D721Med (cell line): ENCODE data around the gene CHST11.

Experiments
- DNase-seq: peaks from one replicate; pipeline ENCODE4 v3.0.0; 2011; ENCODE audit warnings: low spot score; ENCODE audit not compliant: insufficient read length
- FAIRE-seq: peaks from 2 replicates; lab custom pipeline; 2011; peaks lifted over from hg19 to GRCh38; lab: Jason Lieb, UNC
- CTCF ChIP-seq: IDR thresholded peaks from 2 replicates; pipeline ENCODE4 v1.5.1; 2012; ENCODE audit warnings: mild to moderate bottlenecking, control low read depth; ENCODE audit not compliant: insufficient read depth; ENCODE audit errors: missing control alignments

Gene CHST11

GRCh38 chr12:104694711-104695110 lies 238.0 kb downstream of the CHST11 start:
- TF ChIP-seq CTCF = no peak
- DNase-seq = no peak
- FAIRE-seq = no peak

GRCh38 chr12:104695453-104696148 lies 238.9 kb downstream of the CHST11 start:
- no peak for TF ChIP-seq CTCF
- no peak for FAIRE-seq
- no peak for DNase-seq

- FAIRE-seq = no peak
- no peak for TF ChIP-seq CTCF
- DNase-seq = no peak
Measured at GRCh38 chr12:104697186-104697585, 240.4 kb downstream of the CHST11 start.

GRCh38 chr12:104698871-104699270 lies 242.1 kb downstream of the CHST11 start:
- FAIRE-seq (no peak), DNase-seq (no peak)
- no peak for TF ChIP-seq CTCF

- DNase-seq (no peak), FAIRE-seq (no peak)
- TF ChIP-seq CTCF = no peak
Measured at GRCh38 chr12:104699489-104700190, 242.9 kb downstream of the CHST11 start.

- FAIRE-seq = no peak
- TF ChIP-seq CTCF = no peak
- no peak for DNase-seq
Measured at GRCh38 chr12:104700324-104700723, 243.6 kb downstream of the CHST11 start.

GRCh38 chr12:104701301-104701700 lies 244.6 kb downstream of the CHST11 start:
- no peak for DNase-seq
- FAIRE-seq = no peak
- TF ChIP-seq CTCF = no peak
